ENCODE data around the gene ADSS2. TPM values are rescaled to one million over a fixed set of nuclear protein-coding genes. Genes with fewer than 3 reads are reported as not detected.
A peak's percentile ranks its signal among the peaks of the same experiment; 100 is the strongest.
"Not testable (repeated sequence)": the region's sequence is repeated elsewhere in the genome, so short reads cannot be mapped to it uniquely, and the experiment has no call there.

ADSS2 gene
- total RNA-seq, result 10 to 100 TPM; 52.3 to 61.3 (median 57.0) TPM

DNA sequence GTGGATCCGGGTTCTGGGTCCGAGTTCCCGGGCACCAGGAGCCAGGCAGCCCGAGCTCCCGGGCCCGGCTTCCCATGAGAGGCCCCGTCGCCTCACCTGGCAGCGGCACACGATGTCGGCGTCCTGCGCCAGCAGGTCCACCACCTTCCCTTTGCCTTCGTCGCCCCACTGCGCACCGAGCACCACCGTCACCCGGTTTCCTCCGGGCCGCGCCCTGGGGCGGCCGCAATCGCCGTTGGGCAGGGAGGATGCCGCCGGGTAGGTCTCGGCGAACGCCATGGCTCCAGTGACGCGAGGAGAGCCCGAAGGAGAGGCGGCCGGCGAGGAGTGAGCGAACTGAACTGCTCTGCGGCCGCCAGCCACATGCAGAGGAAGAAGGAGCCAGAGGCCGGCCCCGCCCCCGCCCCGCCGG lies at the start of gene ADSS2:
Gene ADSS2 (minus strand): TSS at position 371 of the 412 bp plus-strand sequence. CDS start 92 bp downstream, at position 279.
- H3K36me3 Mint-ChIP-seq (ENCODE audit: insufficient read depth), result peaks cover 11% of the 10 kb centered on the region
- no peak for DNase-seq
- no peaks in the 10 kb centered on the region for H3K9me3 Mint-ChIP-seq
- peak within 1 kb of the TSS; percentile 97 for H3K4me3 Mint-ChIP-seq
- no peak for ATAC-seq
- H3K4me1 Mint-ChIP-seq (ENCODE audit: low read depth), result peaks cover 44% of the 10 kb centered on the region
- H3K27me3 Mint-ChIP-seq (ENCODE audit: low read depth), result no peaks in the 10 kb centered on the region

DNA sequence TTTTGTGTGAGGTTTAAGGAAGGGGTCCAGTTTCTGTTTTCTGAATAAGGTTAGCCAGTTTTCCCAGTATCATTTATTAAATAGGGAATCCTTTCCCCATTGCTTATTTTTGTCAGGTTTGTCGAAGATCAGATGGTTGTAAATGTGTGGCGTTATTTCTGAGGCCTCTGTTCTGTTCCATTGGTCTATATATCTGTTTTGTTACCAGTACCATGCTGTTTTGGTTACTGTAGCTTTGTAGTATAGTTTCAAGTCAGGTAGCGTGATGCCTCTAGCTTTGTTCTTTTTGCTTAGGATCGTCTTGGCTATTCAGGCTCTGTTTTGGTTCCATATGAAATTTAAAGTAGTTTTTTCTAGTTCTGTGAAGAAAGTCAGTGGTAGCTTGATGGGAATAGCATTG lies 48.8 kb upstream of the ADSS2 start:
- not testable (repeated sequence) for H3K4me1 Mint-ChIP-seq (ENCODE audit: low read depth); H3K27me3 Mint-ChIP-seq (ENCODE audit: low read depth); ATAC-seq; H3K36me3 Mint-ChIP-seq (ENCODE audit: insufficient read depth); H3K4me3 Mint-ChIP-seq; H3K9me3 Mint-ChIP-seq; DNase-seq

- DNase-seq; H3K36me3 Mint-ChIP-seq (ENCODE audit: insufficient read depth); ATAC-seq; H3K9me3 Mint-ChIP-seq; H3K27me3 Mint-ChIP-seq (ENCODE audit: low read depth); H3K4me3 Mint-ChIP-seq; H3K4me1 Mint-ChIP-seq (ENCODE audit: low read depth): not testable (repeated sequence)
These were observed 47.8 kb upstream of the ADSS2 start for GRCh38 chr1:244499484-244499883.

- H3K36me3 Mint-ChIP-seq (ENCODE audit: insufficient read depth), result no peaks in the 10 kb centered on the region
- H3K27me3 Mint-ChIP-seq (ENCODE audit: low read depth), result no peaks in the 10 kb centered on the region
- ATAC-seq (no peak), DNase-seq (no peak)
- H3K4me1 Mint-ChIP-seq (ENCODE audit: low read depth), result no peaks in the 10 kb centered on the region
- peaks cover 3% of the 10 kb centered on the region for H3K9me3 Mint-ChIP-seq
- no peak overlapping the region for H3K4me3 Mint-ChIP-seq
These were observed 46.1 kb upstream of the ADSS2 start for GRCh38 chr1:244497805-244498204.

GRCh38 chr1:244496186-244496585 lies 44.5 kb upstream of the ADSS2 start:
- Mint-ChIP-seq H3K4me3 (no peak overlapping the region), H3K4me1 (ENCODE audit: low read depth) (no peaks in the 10 kb centered on the region), H3K36me3 (ENCODE audit: insufficient read depth) (no peaks in the 10 kb centered on the region), H3K9me3 (peaks cover 3% of the 10 kb centered on the region), H3K27me3 (ENCODE audit: low read depth) (peaks cover 4% of the 10 kb centered on the region)
- DNase-seq (no peak), ATAC-seq (no peak)

DNA sequence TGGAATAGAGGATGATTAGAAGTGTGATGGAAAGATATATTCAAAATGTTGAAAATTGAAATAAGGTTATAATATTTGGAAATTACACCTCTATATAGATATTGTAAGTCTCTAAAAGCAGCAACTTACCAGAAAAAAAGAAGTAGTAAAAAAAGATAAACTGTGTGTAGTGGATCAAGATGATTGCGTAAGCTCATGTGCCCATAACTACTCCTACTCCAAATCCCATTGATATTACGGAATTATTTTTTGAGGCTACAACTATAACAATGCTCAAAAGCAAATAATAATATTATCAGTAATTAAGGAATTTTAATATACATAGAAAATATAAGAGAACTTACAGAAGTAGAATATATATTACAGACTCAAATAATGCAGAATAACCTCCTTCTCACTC lies 42.9 kb upstream of the ADSS2 start:
- no peak for ATAC-seq
- DNase-seq, result no peak
- H3K36me3 Mint-ChIP-seq (ENCODE audit: insufficient read depth), result peaks cover 4% of the 10 kb centered on the region
- H3K9me3 Mint-ChIP-seq, result peaks cover 3% of the 10 kb centered on the region
- no peaks in the 10 kb centered on the region for H3K4me1 Mint-ChIP-seq (ENCODE audit: low read depth)
- H3K4me3 Mint-ChIP-seq, result no peak overlapping the region
- H3K27me3 Mint-ChIP-seq (ENCODE audit: low read depth), result peaks cover 11% of the 10 kb centered on the region

- not testable (repeated sequence) for H3K4me3 Mint-ChIP-seq; H3K27me3 Mint-ChIP-seq (ENCODE audit: low read depth); ATAC-seq; H3K4me1 Mint-ChIP-seq (ENCODE audit: low read depth); DNase-seq; H3K9me3 Mint-ChIP-seq
- peaks cover 11% of the 10 kb centered on the region for H3K36me3 Mint-ChIP-seq (ENCODE audit: insufficient read depth)
These were observed 33.3 kb upstream of the ADSS2 start for GRCh38 chr1:244484971-244485370.

DNA sequence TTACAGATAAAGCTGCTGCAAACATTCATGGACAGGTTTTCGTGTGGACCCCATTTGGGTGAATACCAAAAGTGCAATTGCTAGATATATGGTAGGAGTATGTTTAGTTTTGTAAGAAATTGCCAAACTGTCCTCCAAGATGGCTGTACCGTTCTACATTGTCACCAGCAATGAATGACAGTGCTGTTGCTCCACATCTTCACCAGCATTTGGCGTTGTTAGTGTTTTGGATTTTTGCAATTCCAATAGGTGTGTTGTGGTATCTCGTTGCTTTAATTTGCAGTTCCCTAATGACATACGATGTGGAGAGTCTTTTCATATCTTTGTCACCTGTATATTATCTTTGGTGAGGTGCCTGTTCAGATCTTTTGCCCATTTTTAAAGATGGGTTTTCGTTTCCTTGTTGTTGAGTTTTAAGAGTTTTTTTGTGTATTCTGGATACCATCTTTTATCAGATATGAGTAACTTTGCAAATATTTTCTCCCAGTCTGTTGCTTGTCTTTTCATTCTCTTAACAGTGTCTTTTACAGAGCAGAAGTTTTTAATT lies 21.4 kb upstream of the ADSS2 start:
- no peaks in the 10 kb centered on the region for H3K36me3 Mint-ChIP-seq (ENCODE audit: insufficient read depth)
- DNase-seq (no peak), ATAC-seq (no peak)
- H3K9me3 Mint-ChIP-seq, result peaks cover 5% of the 10 kb centered on the region
- no peaks in the 10 kb centered on the region for H3K27me3 Mint-ChIP-seq (ENCODE audit: low read depth)
- H3K4me3 Mint-ChIP-seq, result no peak overlapping the region
- H3K4me1 Mint-ChIP-seq (ENCODE audit: low read depth), result no peaks in the 10 kb centered on the region

- Mint-ChIP-seq H3K36me3 (ENCODE audit: insufficient read depth) (no peaks in the 10 kb centered on the region), H3K4me3 (no peak overlapping the region), H3K27me3 (ENCODE audit: low read depth) (no peaks in the 10 kb centered on the region), H3K9me3 (no peaks in the 10 kb centered on the region), H3K4me1 (ENCODE audit: low read depth) (no peaks in the 10 kb centered on the region)
- ATAC-seq (no peak), DNase-seq (no peak)
These were observed 15.0 kb upstream of the ADSS2 start for GRCh38 chr1:244466724-244467123.

GRCh38 chr1:244461245-244462071 lies 9.7 kb upstream of the ADSS2 start, which contains the start of gene CATSPERE:
Gene CATSPERE (plus strand): TSS chr1:244461273. CDS start chr1:244461430, 157 bp downstream.
- Mint-ChIP-seq H3K9me3 (no peaks in the 10 kb centered on the region), H3K4me3 (peak within 1 kb of the TSS; percentile 81), H3K36me3 (ENCODE audit: insufficient read depth) (no peaks in the 10 kb centered on the region), H3K27me3 (ENCODE audit: low read depth) (no peaks in the 10 kb centered on the region), H3K4me1 (ENCODE audit: low read depth) (peaks cover 12% of the 10 kb centered on the region)
- peak; percentile 99 for ATAC-seq
- DNase-seq, result peak; percentile 62

GRCh38 chr1:244460197-244460596 lies 8.5 kb upstream of the ADSS2 start:
- no peaks in the 10 kb centered on the region for H3K27me3 Mint-ChIP-seq (ENCODE audit: low read depth)
- H3K4me3 Mint-ChIP-seq, result peak overlapping the region; percentile 49
- ATAC-seq (no peak), DNase-seq (no peak)
- H3K36me3 Mint-ChIP-seq (ENCODE audit: insufficient read depth), result no peaks in the 10 kb centered on the region
- H3K4me1 Mint-ChIP-seq (ENCODE audit: low read depth), result peaks cover 12% of the 10 kb centered on the region
- H3K9me3 Mint-ChIP-seq, result no peaks in the 10 kb centered on the region

GRCh38 chr1:244458781-244459180 lies 7.1 kb upstream of the ADSS2 start:
- H3K4me1 Mint-ChIP-seq (ENCODE audit: low read depth), result peaks cover 14% of the 10 kb centered on the region
- DNase-seq, result no peak
- no peak overlapping the region for H3K4me3 Mint-ChIP-seq
- no peak for ATAC-seq
- no peaks in the 10 kb centered on the region for H3K27me3 Mint-ChIP-seq (ENCODE audit: low read depth)
- H3K36me3 Mint-ChIP-seq (ENCODE audit: insufficient read depth), result no peaks in the 10 kb centered on the region
- no peaks in the 10 kb centered on the region for H3K9me3 Mint-ChIP-seq

- peaks cover 19% of the 10 kb centered on the region for H3K4me1 Mint-ChIP-seq (ENCODE audit: low read depth)
- H3K36me3 Mint-ChIP-seq (ENCODE audit: insufficient read depth), result no peaks in the 10 kb centered on the region
- ATAC-seq, result no peak
- DNase-seq, result no peak
- no peak overlapping the region for H3K4me3 Mint-ChIP-seq
- H3K9me3 Mint-ChIP-seq, result no peaks in the 10 kb centered on the region
- H3K27me3 Mint-ChIP-seq (ENCODE audit: low read depth), result no peaks in the 10 kb centered on the region
These were observed 4.9 kb upstream of the ADSS2 start for GRCh38 chr1:244456586-244456985.

GRCh38 chr1:244454412-244454811 lies 2.7 kb upstream of the ADSS2 start:
- Mint-ChIP-seq H3K27me3 (ENCODE audit: low read depth) (no peaks in the 10 kb centered on the region), H3K9me3 (no peaks in the 10 kb centered on the region), H3K36me3 (ENCODE audit: insufficient read depth) (peaks cover 6% of the 10 kb centered on the region), H3K4me1 (ENCODE audit: low read depth) (peaks cover 22% of the 10 kb centered on the region), H3K4me3 (no peak overlapping the region)
- DNase-seq, result no peak
- ATAC-seq, result no peak

All from activated T-cell treated with anti-CD3 and anti-CD28 coated beads, Interleukin-2, amount 50 U/mL, for 4 hours (primary cell).